ENCODE measurements around the gene DTX3.

GRCh38 chr12:57615637-57616036 lies 11.0 kb downstream of the DTX3 start:
- no peak for TF ChIP-seq CTCF (conservative IDR thresholded peaks at IDR 0.05)
- TF ChIP-seq ZFX (IDR thresholded peaks at IDR 0.05) = no peak

Data from C4-2B (cell line).